HG03520 (cell line): Measurements from ENCODE around the gene ARL6IP6.

Source experiments
- ATAC-seq: cut with Tn5 transposase; IDR thresholded peaks from one replicate; pipeline ENCODE4 v1.9.1; 2021; ENCODE audit warnings: mild to moderate bottlenecking, moderate library complexity; ENCODE audit not compliant: unreplicated experiment

The ARL6IP6 gene

GRCh38 chr2:152792974-152793373 lies 74.6 kb downstream of the ARL6IP6 start:
- no peak for ATAC-seq

DNA sequence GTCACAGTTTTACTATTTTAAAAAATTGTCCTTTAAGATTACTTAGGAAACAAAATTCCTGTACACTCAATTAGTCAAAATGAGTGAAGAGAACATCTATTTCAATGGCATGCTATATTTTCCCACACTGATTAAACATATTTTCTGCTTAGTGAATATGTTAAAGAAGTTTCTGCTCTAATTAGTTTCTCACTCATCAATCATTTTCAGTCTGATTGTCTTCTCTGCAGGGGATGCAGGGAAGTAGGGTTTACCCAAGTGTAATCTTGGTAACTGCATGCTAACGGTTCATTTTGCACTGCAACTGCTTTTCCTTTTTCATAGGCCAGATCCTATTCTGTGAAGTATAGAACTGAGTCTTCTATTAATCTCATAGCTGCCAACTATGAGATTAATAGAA lies 78.5 kb downstream of the ARL6IP6 start:
- ATAC-seq: no peak

GRCh38 chr2:152804687-152805408 lies 86.4 kb downstream of the ARL6IP6 start:
- no peak for ATAC-seq

DNA sequence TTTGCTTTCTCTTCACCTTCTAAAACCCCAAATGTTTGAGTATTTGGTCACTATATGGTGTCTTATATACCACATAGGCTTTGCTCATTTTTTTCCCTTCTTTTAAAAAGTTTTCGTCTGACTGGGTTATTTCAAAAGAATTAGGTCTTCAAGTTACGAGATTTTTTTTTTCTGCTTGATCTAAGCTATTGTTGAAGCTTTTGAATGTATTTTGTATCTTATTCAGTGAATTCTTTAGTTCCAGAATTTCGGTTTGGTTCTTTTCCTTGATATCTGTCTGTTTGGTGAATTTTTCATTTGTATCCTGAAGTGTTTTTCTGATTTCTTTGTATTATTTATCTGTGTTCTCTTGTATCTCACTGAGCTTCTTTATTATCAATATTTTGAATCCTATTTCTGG lies 93.5 kb downstream of the ARL6IP6 start:
- ATAC-seq: no peak
